NCI-H2029 treated with DMSO at 0.1 percent for 48 hours (cell line): ENCODE measurements around the gene VWF.

Source experiments
- DNase-seq: peaks from one replicate; lab custom pipeline; 2025; lab: John Stamatoyannopoulos, UW

Gene VWF

GRCh38 chr12:5912011-5912410, 212.5 kb downstream of the VWF start:
- DNase-seq: no peak

- DNase-seq: no peak
These were observed 213.5 kb downstream of the VWF start for GRCh38 chr12:5910790-5911548.

- DNase-seq: no peak
These were observed 214.9 kb downstream of the VWF start for GRCh38 chr12:5909560-5909959.

- DNase-seq: no peak
These were observed 216.2 kb downstream of the VWF start for GRCh38 chr12:5908251-5908650.

- no peak for DNase-seq
These were observed 216.7 kb downstream of the VWF start for GRCh38 chr12:5907807-5908206.

GRCh38 chr12:5905757-5906156, 218.7 kb downstream of the VWF start:
- DNase-seq: no peak

GRCh38 chr12:5904969-5905368, 219.5 kb downstream of the VWF start:
- DNase-seq: no peak

- no peak for DNase-seq
These were observed 220.0 kb downstream of the VWF start for GRCh38 chr12:5904441-5904840.

- DNase-seq: no peak
These were observed 221.7 kb downstream of the VWF start for GRCh38 chr12:5902736-5903135.

GRCh38 chr12:5901416-5901815, 223.1 kb downstream of the VWF start:
- DNase-seq: no peak

GRCh38 chr12:5900533-5901205, 223.8 kb downstream of the VWF start:
- no peak for DNase-seq

GRCh38 chr12:5900076-5900475, 224.4 kb downstream of the VWF start:
- no peak for DNase-seq

- no peak for DNase-seq
These were observed 224.8 kb downstream of the VWF start for GRCh38 chr12:5899675-5900074.

- no peak for DNase-seq
These were observed 225.6 kb downstream of the VWF start for GRCh38 chr12:5898874-5899273.
